ENCODE data around the gene NTRK2.

NTRK2 gene

GRCh38 chr9:84917366-84918070, 248.0 kb downstream of the NTRK2 start:
- peaks cover 10% of the 10 kb centered on the region for H3K27me3 Mint-ChIP-seq
- H3K4me3 Mint-ChIP-seq: no peak overlapping the region
- DNase-seq: no peak
- H3K27ac Mint-ChIP-seq: no peak overlapping the region
- no peaks in the 10 kb centered on the region for H3K4me1 Mint-ChIP-seq
- ATAC-seq: no peak
- H3K9me3 Mint-ChIP-seq: no peaks in the 10 kb centered on the region

GRCh38 chr9:84919440-84919839, 249.9 kb downstream of the NTRK2 start:
- no peak overlapping the region for H3K4me3 Mint-ChIP-seq
- ATAC-seq (no peak), DNase-seq (no peak)
- no peak overlapping the region for H3K27ac Mint-ChIP-seq
- H3K4me1 Mint-ChIP-seq: no peaks in the 10 kb centered on the region
- H3K9me3 Mint-ChIP-seq: no peaks in the 10 kb centered on the region
- peaks cover 18% of the 10 kb centered on the region for H3K27me3 Mint-ChIP-seq

- Mint-ChIP-seq H3K27me3 (peaks cover 18% of the 10 kb centered on the region), H3K27ac (no peak overlapping the region), H3K4me3 (no peak overlapping the region), H3K4me1 (no peaks in the 10 kb centered on the region), H3K9me3 (no peaks in the 10 kb centered on the region)
- ATAC-seq (no peak), DNase-seq (no peak)
These were observed 251.6 kb downstream of the NTRK2 start for GRCh38 chr9:84921175-84921574.

- DNase-seq (no peak), ATAC-seq (no peak)
- H3K9me3 Mint-ChIP-seq: no peaks in the 10 kb centered on the region
- H3K27me3 Mint-ChIP-seq: peaks cover 16% of the 10 kb centered on the region
- no peak overlapping the region for H3K4me3 Mint-ChIP-seq
- H3K4me1 Mint-ChIP-seq: no peaks in the 10 kb centered on the region
- no peak overlapping the region for H3K27ac Mint-ChIP-seq
These were observed 252.5 kb downstream of the NTRK2 start for GRCh38 chr9:84922051-84922450.

- H3K4me3 Mint-ChIP-seq: no peak overlapping the region
- no peak for ATAC-seq
These were observed 254.7 kb downstream of the NTRK2 start for GRCh38 chr9:84924266-84924665.

GRCh38 chr9:84925225-84925872, 255.8 kb downstream of the NTRK2 start:
- peak overlapping the region in 1 of 2 donors; percentile 10 for H3K27ac Mint-ChIP-seq

More at GRCh38 chr9:84924266-84924665, 254.7 kb downstream of the NTRK2 start:
- no peak overlapping the region for H3K27ac Mint-ChIP-seq
- no peaks in the 10 kb centered on the region for H3K4me1 Mint-ChIP-seq
- H3K9me3 Mint-ChIP-seq: no peaks in the 10 kb centered on the region
- no peak for DNase-seq
- peaks cover 16% of the 10 kb centered on the region for H3K27me3 Mint-ChIP-seq

GRCh38 chr9:84926793-84927192, 257.3 kb downstream of the NTRK2 start:
- Mint-ChIP-seq H3K27ac (no peak overlapping the region), H3K4me1 (no peaks in the 10 kb centered on the region), H3K4me3 (no peak overlapping the region), H3K9me3 (no peaks in the 10 kb centered on the region), H3K27me3 (peaks cover 24% of the 10 kb centered on the region)
- no peak for ATAC-seq
- no peak for DNase-seq

More at GRCh38 chr9:84925225-84925872, 255.8 kb downstream of the NTRK2 start:
- no peak for ATAC-seq
- no peak for DNase-seq
- Mint-ChIP-seq H3K4me3 (no peak overlapping the region), H3K4me1 (no peaks in the 10 kb centered on the region), H3K9me3 (no peaks in the 10 kb centered on the region), H3K27me3 (peaks cover 22% of the 10 kb centered on the region)

- no peaks in the 10 kb centered on the region for H3K9me3 Mint-ChIP-seq
- DNase-seq (no peak), ATAC-seq (no peak)
- H3K4me1 Mint-ChIP-seq: no peaks in the 10 kb centered on the region
- H3K27me3 Mint-ChIP-seq: peaks cover 24% of the 10 kb centered on the region
- no peak overlapping the region for H3K27ac Mint-ChIP-seq
- no peak overlapping the region for H3K4me3 Mint-ChIP-seq
These were observed 258.9 kb downstream of the NTRK2 start for GRCh38 chr9:84928419-84928818.

GRCh38 chr9:84929068-84929467, 259.5 kb downstream of the NTRK2 start:
- no peak overlapping the region for H3K4me3 Mint-ChIP-seq
- DNase-seq (no peak), ATAC-seq (no peak)
- H3K4me1 Mint-ChIP-seq: no peaks in the 10 kb centered on the region
- no peaks in the 10 kb centered on the region for H3K9me3 Mint-ChIP-seq
- H3K27me3 Mint-ChIP-seq: peaks cover 20% of the 10 kb centered on the region
- H3K27ac Mint-ChIP-seq: no peak overlapping the region

GRCh38 chr9:84932915-84933527, 263.5 kb downstream of the NTRK2 start:
- no peak for ATAC-seq
- Mint-ChIP-seq H3K27ac (no peak overlapping the region), H3K4me3 (no peak overlapping the region), H3K9me3 (no peaks in the 10 kb centered on the region), H3K4me1 (no peaks in the 10 kb centered on the region), H3K27me3 (peaks cover 9% of the 10 kb centered on the region)
- DNase-seq: no peak

- Mint-ChIP-seq H3K4me3 (no peak overlapping the region), H3K4me1 (no peaks in the 10 kb centered on the region), H3K9me3 (no peaks in the 10 kb centered on the region), H3K27ac (no peak overlapping the region), H3K27me3 (no peaks in the 10 kb centered on the region)
- DNase-seq: no peak
- no peak for ATAC-seq
These were observed 266.1 kb downstream of the NTRK2 start for GRCh38 chr9:84935528-84936117.

- H3K9me3 Mint-ChIP-seq: no peaks in the 10 kb centered on the region
- no peak overlapping the region for H3K27ac Mint-ChIP-seq
- H3K27me3 Mint-ChIP-seq: no peaks in the 10 kb centered on the region
- H3K4me1 Mint-ChIP-seq: no peaks in the 10 kb centered on the region
- H3K4me3 Mint-ChIP-seq: no peak overlapping the region
- ATAC-seq (no peak), DNase-seq (no peak)
These were observed 267.7 kb downstream of the NTRK2 start for GRCh38 chr9:84937180-84937579.

GRCh38 chr9:84937581-84937980, 268.1 kb downstream of the NTRK2 start:
- ATAC-seq: no peak
- no peak for DNase-seq
- no peaks in the 10 kb centered on the region for H3K27me3 Mint-ChIP-seq
- no peak overlapping the region for H3K27ac Mint-ChIP-seq
- no peaks in the 10 kb centered on the region for H3K9me3 Mint-ChIP-seq
- no peak overlapping the region for H3K4me3 Mint-ChIP-seq
- H3K4me1 Mint-ChIP-seq: no peaks in the 10 kb centered on the region

GRCh38 chr9:84939774-84940173, 270.2 kb downstream of the NTRK2 start:
- Mint-ChIP-seq H3K27me3 (no peaks in the 10 kb centered on the region), H3K4me1 (no peaks in the 10 kb centered on the region), H3K4me3 (no peak overlapping the region), H3K9me3 (no peaks in the 10 kb centered on the region), H3K27ac (no peak overlapping the region)
- DNase-seq (no peak), ATAC-seq (no peak)

GRCh38 chr9:84940294-84940693, 270.8 kb downstream of the NTRK2 start:
- no peaks in the 10 kb centered on the region for H3K4me1 Mint-ChIP-seq
- DNase-seq (no peak), ATAC-seq (no peak)
- H3K27me3 Mint-ChIP-seq: no peaks in the 10 kb centered on the region
- H3K4me3 Mint-ChIP-seq: no peak overlapping the region
- no peak overlapping the region for H3K27ac Mint-ChIP-seq
- H3K9me3 Mint-ChIP-seq: no peaks in the 10 kb centered on the region

- Mint-ChIP-seq H3K9me3 (no peaks in the 10 kb centered on the region), H3K4me1 (no peaks in the 10 kb centered on the region), H3K4me3 (no peak overlapping the region), H3K27ac (no peak overlapping the region), H3K27me3 (no peaks in the 10 kb centered on the region)
- no peak for DNase-seq
- ATAC-seq: no peak
These were observed 272.3 kb downstream of the NTRK2 start for GRCh38 chr9:84941792-84942191.

Measured in stimulated activated naive CD8-positive, alpha-beta T cell treated with anti-CD3 and anti-CD28 coated beads, Interleukin-15, amount 100 ng/mL, for 72 hours (primary cell).